ENCODE results near the gene SEC14L1. TPM values are rescaled to one million over a fixed set of nuclear protein-coding genes. Genes with fewer than 3 reads are reported as not detected.

Gene SEC14L1
- total RNA-seq, 2 donors from 2014 or later: 71.6 to 82.2 TPM

GRCh38 chr17:77177002-77177741 lies 36.4 kb downstream of the SEC14L1 start:
- no peak for ATAC-seq
- intact Hi-C loops (cut with DNase I): no loop called here
- no peak for DNase-seq

GRCh38 chr17:77178050-77178449 lies 37.3 kb downstream of the SEC14L1 start:
- intact Hi-C loops (cut with DNase I): loop anchor here in 1 of 2 donors (1.0 kb wide), 1 partner anchor 11 kb away; no protein-coding TSS in a partner anchor
- no peak for ATAC-seq
- DNase-seq: no peak

GRCh38 chr17:77178563-77178962 lies 37.8 kb downstream of the SEC14L1 start:
- DNase-seq (no peak), ATAC-seq (peak; percentile 20 to 42)
- intact Hi-C loops (cut with DNase I): loop anchor here in 1 of 2 donors (1.0 kb wide), 1 partner anchor 11 kb away; no protein-coding TSS in a partner anchor

GRCh38 chr17:77180503-77181357 lies 40.0 kb downstream of the SEC14L1 start:
- no peak for DNase-seq
- no peak for ATAC-seq
- intact Hi-C loops (cut with DNase I): no loop called here

GRCh38 chr17:77182205-77183172 lies 41.7 kb downstream of the SEC14L1 start:
- intact Hi-C loops (cut with DNase I): no loop called here
- no peak for ATAC-seq
- no peak for DNase-seq

- intact Hi-C loops (cut with DNase I): no loop called here
- ATAC-seq (peak in 1 of 2 donors; percentile 33), DNase-seq (no peak)
These were observed 43.7 kb downstream of the SEC14L1 start for GRCh38 chr17:77184474-77184873.

GRCh38 chr17:77185137-77185536 lies 44.4 kb downstream of the SEC14L1 start:
- ATAC-seq (peak; percentile 67 to 69), DNase-seq (no peak)
- intact Hi-C loops (cut with DNase I): no loop called here

- intact Hi-C loops (cut with DNase I): no loop called here
- DNase-seq: peak; percentile 30
- peak; percentile 66 to 67 for ATAC-seq
These were observed 45.4 kb downstream of the SEC14L1 start for GRCh38 chr17:77186141-77186604.

GRCh38 chr17:77188084-77189066 lies 47.6 kb downstream of the SEC14L1 start:
- intact Hi-C loops (cut with DNase I): no loop called here
- DNase-seq: no peak
- no peak for ATAC-seq

- ATAC-seq (no peak), DNase-seq (no peak)
- intact Hi-C loops (cut with DNase I): no loop called here
These were observed 48.4 kb downstream of the SEC14L1 start for GRCh38 chr17:77189148-77189547.

- DNase-seq (no peak), ATAC-seq (no peak)
- intact Hi-C loops (cut with DNase I): no loop called here
These were observed 49.8 kb downstream of the SEC14L1 start for GRCh38 chr17:77190576-77190975.

GRCh38 chr17:77191244-77191643 lies 50.5 kb downstream of the SEC14L1 start:
- intact Hi-C loops (cut with DNase I): no loop called here
- ATAC-seq (no peak), DNase-seq (no peak)

GRCh38 chr17:77193653-77194052 lies 52.9 kb downstream of the SEC14L1 start:
- intact Hi-C loops (cut with DNase I): no loop called here
- no peak for ATAC-seq
- DNase-seq: no peak

- no peak for DNase-seq
- intact Hi-C loops (cut with DNase I): no loop called here
- no peak for ATAC-seq
These were observed 53.4 kb downstream of the SEC14L1 start for GRCh38 chr17:77194179-77194578.

- no peak for DNase-seq
- intact Hi-C loops (cut with DNase I): no loop called here
- ATAC-seq: no peak
These were observed 55.5 kb downstream of the SEC14L1 start for GRCh38 chr17:77196251-77196650.

GRCh38 chr17:77197115-77197514 lies 56.3 kb downstream of the SEC14L1 start:
- intact Hi-C loops (cut with DNase I): no loop called here
- ATAC-seq: no peak
- DNase-seq: no peak

- no peak for DNase-seq
- peak; percentile 19 to 56 for ATAC-seq
- intact Hi-C loops (cut with DNase I): no loop called here
These were observed 59.9 kb downstream of the SEC14L1 start for GRCh38 chr17:77200711-77201110.

- ATAC-seq (no peak), DNase-seq (no peak)
- intact Hi-C loops (cut with DNase I): no loop called here
These were observed 62.7 kb downstream of the SEC14L1 start for GRCh38 chr17:77203436-77203835.
